ENCODE measurements around the gene ZNF385B. TPM values are rescaled to one million over a fixed set of nuclear protein-coding genes. Genes with fewer than 3 reads are reported as not detected.
A peak's percentile ranks its signal among the peaks of the same experiment; 100 is the strongest.

The ZNF385B gene
- total RNA-seq, 1 donor from 2014 or later: 0.25 TPM

- peak; percentile 9 for TF ChIP-seq CTCF (IDR thresholded peaks at IDR 0.05; ENCODE audit: insufficient read depth, low read length, poor library complexity, severe bottlenecking)
- no peaks in the 10 kb centered on the region for H3K27me3 ChIP-seq (ENCODE audit: control insufficient read depth, insufficient read depth, low read length)
- peak; percentile 61 for DNase-seq (ENCODE audit: low read depth)
- no peak overlapping the region for H3K4me3 ChIP-seq (ENCODE audit: low read depth, low read length)
- H3K36me3 ChIP-seq (ENCODE audit: control insufficient read depth, insufficient read depth, low read length): no peaks in the 10 kb centered on the region
Observed at GRCh38 chr2:179580378-179581146, 280.9 kb downstream of the ZNF385B start.

- no peak for TF ChIP-seq CTCF (IDR thresholded peaks at IDR 0.05; ENCODE audit: insufficient read depth, low read length, poor library complexity, severe bottlenecking)
- no peaks in the 10 kb centered on the region for H3K27me3 ChIP-seq (ENCODE audit: control insufficient read depth, insufficient read depth, low read length)
- no peak for DNase-seq (ENCODE audit: low read depth)
- H3K36me3 ChIP-seq (ENCODE audit: control insufficient read depth, insufficient read depth, low read length): no peaks in the 10 kb centered on the region
- H3K4me3 ChIP-seq (ENCODE audit: low read depth, low read length): no peak overlapping the region
Observed at GRCh38 chr2:179579800-179580199, 281.6 kb downstream of the ZNF385B start.

GRCh38 chr2:179578171-179578916 lies 283.1 kb downstream of the ZNF385B start:
- H3K27me3 ChIP-seq (ENCODE audit: control insufficient read depth, insufficient read depth, low read length): no peaks in the 10 kb centered on the region
- no peak for TF ChIP-seq CTCF (IDR thresholded peaks at IDR 0.05; ENCODE audit: insufficient read depth, low read length, poor library complexity, severe bottlenecking)
- no peak for DNase-seq (ENCODE audit: low read depth)
- no peak overlapping the region for H3K4me3 ChIP-seq (ENCODE audit: low read depth, low read length)
- H3K36me3 ChIP-seq (ENCODE audit: control insufficient read depth, insufficient read depth, low read length): no peaks in the 10 kb centered on the region

- Histone ChIP-seq H3K27me3 (ENCODE audit: control insufficient read depth, insufficient read depth, low read length) (no peaks in the 10 kb centered on the region), H3K4me3 (ENCODE audit: low read depth, low read length) (no peak overlapping the region), H3K36me3 (ENCODE audit: control insufficient read depth, insufficient read depth, low read length) (no peaks in the 10 kb centered on the region)
- no peak for TF ChIP-seq CTCF (IDR thresholded peaks at IDR 0.05; ENCODE audit: insufficient read depth, low read length, poor library complexity, severe bottlenecking)
- no peak for DNase-seq (ENCODE audit: low read depth)
Observed at GRCh38 chr2:179574061-179574519, 287.3 kb downstream of the ZNF385B start.

- Histone ChIP-seq H3K36me3 (ENCODE audit: control insufficient read depth, insufficient read depth, low read length) (no peaks in the 10 kb centered on the region), H3K4me3 (ENCODE audit: low read depth, low read length) (no peak overlapping the region), H3K27me3 (ENCODE audit: control insufficient read depth, insufficient read depth, low read length) (no peaks in the 10 kb centered on the region)
- no peak for DNase-seq (ENCODE audit: low read depth)
- TF ChIP-seq CTCF (IDR thresholded peaks at IDR 0.05; ENCODE audit: insufficient read depth, low read length, poor library complexity, severe bottlenecking): no peak
Observed at GRCh38 chr2:179572544-179572943, 288.9 kb downstream of the ZNF385B start.

Data from kidney epithelial cell (primary cell).